Inferior parietal cortex (tissue), 1 donor: ENCODE measurements around the gene PCBP4.
"Not testable (repeated sequence)": the region's sequence is repeated elsewhere in the genome, so short reads cannot be mapped to it uniquely, and the experiment has no call there.

ENCODE experiments used
- DNase-seq: peaks from one replicate; pipeline ENCODE4 v3.0.0-alpha.2; 2016; ENCODE audit errors: extremely low spot score

PCBP4 gene

GRCh38 chr3:51940648-51941462, 26.4 kb downstream of the PCBP4 start:
- DNase-seq = no peak

DNA sequence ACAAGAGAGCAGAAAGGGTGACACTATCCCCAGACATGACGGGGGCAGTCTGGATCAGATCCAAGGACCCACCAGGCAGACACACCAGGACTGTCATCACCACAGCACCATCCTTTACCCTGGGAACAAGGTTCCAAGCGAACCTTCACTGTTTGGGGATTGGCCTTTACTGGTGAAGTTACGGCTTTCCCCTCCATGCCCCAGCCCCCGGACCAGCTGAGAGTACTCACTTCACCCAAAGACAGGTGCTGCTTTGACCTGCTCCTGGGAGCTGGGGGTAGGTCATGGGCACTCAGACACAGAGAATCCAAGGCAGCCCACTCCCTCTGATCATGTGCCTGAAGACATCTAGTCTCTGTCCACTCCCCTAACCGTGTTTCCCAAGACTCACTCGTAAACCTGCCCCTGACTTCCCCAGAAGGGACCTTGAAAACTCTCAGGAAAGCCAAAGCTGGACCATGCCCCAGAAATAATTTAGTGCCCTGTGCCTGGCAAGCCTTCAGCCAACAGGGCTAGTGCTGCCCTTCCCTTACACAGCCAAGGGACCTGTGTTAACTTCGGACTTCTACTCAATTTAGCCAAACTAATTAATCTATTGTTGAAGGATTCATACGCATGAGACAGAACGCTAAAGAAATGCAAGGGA, 28.4 kb downstream of the PCBP4 start:
- DNase-seq = no peak

DNA sequence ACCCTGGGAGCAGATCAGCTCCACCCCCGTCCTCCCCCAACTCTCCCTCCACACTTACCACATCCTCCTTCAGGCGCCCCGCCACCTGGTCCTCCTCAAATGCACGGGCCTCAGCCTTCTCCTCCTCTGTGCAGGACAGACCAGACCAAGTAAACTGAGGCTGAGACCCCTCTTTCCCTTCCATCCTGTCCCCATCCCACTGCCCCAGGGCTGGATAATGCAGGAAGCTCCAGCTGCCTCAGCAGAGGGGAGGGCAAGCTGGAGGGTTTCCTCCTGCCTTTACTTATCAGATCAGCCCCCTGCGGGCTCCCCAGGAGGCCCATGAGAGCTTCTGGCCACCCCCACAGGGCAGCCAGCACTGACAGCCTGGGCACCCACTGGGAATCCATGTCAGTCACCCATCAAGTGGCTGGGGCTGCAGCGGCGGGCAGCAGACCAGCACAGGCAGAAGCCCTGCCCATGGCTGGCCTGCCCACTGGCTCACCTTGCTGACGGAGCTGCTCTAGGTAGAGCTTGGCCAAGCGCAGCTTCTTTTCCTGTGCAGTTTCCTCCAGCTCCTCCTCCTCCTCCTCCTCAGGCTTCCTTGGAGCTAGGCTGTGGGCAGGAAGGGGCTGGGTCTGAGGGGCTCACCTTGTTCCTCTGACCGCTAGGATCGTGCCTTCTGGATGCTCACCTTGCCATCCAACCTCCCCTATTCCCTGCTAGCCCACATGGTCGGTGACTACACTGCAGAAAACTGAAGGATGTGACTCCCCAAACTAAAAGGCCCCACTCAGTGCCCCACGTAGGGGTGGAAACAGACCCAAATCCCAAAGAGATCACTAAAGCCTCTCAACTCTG, 29.4 kb downstream of the PCBP4 start:
- DNase-seq = no peak

DNA sequence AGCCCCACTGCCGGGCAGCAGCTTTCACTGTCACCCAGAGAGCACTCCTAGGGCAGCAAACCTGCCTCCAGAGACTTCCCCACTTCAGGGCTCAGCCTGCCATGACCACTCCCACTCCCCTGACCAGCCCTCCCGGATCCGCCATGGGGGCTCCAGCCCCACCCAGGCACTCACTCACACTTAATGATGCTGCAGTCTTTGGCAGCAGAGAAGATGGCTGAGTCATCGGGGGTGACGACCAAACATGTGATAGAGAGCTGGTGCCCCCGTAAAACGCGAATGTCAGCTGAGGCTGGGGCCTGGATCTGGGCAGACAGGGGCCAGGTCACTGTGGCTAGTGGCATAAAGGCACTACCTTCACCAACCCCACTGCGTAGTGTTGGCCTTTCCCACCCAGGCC, 30.2 kb downstream of the PCBP4 start:
- no peak for DNase-seq

DNA sequence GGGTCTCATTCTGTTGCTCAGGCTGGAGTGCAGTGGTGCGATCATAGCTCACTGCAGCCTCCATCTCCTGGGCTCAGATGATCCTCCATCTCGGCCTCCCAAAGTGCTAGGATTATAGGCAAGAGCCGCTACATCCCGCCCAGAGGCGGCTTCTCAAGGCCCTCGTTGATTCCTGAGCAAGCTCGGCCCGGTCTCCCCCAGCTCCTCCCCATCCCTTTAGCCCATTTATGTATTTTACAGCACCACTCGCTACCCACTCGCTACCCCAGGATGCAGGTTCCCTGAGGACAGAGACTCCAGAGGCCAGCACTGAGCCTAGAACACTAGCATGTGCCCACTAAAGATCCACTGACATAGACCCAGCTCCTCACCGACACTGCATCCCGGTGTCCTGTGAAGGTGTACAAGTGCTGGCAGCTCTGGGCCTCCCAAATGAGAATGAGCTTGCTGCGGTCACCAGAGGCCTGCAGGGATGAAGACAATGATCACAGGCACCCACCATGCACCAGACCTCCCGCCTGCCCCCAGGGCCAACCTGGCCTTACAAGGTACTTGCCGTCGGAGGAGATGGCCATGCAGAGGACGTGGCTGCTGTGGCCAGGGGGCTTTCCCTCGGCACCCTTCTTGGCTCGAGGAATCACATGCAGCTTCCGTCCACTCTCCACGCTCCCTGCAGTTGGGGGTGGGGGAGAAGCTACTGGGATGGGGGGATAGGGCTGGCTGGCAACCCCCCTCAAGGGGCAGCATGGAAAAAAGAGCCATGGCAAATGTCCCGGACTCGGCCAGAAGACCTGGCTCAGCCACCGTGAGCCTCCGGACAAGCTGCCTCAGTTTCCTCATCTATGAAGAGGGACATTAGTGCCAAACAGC, 31.1 kb downstream of the PCBP4 start:
- no peak for DNase-seq

GRCh38 chr3:51934991-51935885, 32.0 kb downstream of the PCBP4 start:
- no peak for DNase-seq

DNA sequence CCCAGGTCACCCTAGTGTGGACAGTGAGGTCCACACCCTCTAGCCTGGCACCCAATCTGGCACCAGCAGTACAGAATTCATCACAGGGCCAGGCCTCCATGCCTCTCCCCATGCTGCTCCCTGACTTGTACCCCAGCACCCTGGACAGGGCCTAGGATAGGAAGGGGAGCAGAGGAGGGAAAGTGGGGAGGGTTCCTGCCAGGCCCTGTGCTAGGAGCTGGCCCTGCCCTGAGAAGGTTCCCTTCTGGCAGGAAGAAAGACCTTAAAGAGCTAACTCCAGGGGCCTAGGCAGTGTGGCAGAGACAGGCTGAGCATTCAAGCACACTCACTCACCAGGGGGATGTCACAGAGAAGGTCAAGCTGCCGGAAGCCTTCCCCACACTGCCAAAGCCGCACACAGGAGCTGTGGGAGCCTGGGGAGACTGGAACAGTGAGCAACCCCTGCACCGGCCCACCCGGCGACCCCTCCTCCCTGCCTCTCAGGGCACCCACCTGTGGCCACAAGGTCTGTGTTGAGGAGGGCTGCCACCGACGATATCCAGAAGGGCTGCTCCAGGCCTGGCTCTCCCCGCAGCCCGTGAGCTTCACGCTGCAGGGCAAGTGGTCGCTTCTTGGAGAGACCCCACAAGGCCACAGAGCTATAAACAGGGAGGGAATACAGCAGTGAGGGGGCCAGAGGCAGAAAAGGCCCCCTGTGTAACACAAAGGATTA, 33.0 kb downstream of the PCBP4 start:
- DNase-seq = no peak

DNA sequence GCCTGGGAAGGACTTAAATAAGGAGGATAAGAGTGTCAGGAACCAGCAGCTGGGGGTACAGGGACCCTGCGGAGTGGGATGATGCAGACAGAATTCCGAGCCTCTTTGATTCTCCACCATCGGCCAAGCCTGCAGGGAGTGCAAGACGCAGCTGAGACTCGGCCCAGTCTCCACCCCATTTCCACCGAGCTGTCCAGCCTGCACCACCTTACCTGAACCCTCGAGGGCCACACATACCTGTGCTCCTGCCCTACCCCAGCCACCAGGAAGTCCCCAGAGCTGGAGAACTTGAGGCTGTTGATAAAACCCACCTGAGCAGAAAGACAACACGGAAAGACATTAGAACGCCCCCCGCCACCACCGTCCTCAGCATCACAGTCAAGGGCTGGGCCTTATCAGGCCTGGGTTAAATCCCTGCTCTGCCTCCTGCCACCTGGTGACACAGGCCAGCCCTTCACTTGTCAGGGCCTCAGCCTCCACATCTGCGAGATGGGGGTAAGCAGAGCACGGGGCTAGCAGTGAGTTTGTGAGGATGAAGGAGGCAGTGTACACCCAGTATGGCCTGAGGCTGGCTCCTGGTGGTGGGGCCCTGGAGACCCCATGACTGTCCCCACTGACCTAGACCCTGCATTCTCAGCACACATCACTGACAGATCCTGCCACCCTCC, 33.6 kb downstream of the PCBP4 start:
- no peak for DNase-seq

DNA sequence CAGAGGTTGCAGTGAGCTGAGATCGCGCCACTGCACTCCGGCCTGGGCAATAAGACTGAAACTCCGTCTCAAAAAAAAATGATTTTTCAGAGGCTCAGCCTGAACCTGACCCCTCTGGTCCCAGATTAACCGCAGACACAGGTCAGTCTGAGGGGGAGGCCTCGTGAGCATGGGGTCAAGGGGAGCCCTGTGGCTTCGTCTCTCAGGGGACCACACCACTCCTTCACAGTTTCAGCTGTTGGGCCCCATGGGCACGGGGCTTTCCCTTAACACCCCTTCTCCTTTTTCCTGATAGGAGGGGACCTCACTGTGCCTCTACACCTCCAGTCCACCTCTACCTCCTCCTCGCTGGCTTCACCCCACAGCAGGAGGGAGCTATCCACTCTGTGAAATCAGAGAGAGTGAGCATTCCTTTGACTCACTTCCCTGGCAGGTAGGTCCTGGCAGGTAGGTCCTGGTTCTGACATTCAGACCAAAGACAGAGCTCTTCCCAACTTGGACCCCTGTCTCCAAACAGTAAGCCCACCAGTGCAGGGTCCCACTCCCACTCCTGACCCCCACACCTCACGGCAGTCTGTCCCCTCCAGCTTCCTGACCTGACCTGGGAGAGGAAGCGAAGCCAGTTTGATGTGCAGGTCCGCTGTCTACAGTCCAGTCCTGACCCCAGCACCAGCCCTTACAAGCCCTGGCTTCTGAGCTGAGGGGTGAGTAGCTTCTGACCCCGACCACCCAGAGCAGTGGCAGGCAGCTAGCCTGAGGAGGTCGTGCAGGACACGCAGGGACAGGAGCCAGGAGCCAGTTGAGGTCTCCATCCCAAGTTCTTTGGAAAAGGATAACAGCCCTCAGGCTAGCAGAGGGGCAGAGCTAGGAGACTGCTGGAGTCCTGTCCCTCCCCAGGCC, 34.5 kb downstream of the PCBP4 start:
- no peak for DNase-seq

DNA sequence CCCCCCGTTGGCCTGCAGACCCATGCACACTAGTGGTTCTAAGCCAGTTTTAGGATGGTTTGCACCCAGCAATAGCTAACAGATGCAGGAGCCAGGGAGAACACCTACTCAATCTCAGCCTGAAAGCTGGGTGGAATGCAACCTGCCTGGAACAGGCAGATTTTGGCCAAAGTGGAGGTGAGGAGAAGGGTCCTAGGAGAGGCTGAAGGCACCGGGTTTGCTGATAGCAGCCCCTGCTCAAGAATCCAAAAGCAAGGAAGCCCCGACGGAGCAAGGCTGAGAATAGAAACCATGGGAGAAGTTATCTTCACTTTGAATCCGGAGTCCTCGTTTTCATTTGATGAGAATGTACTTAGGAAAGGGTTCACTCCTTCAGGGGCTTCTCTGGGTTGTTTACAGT, 35.5 kb downstream of the PCBP4 start:
- DNase-seq = no peak

DNA sequence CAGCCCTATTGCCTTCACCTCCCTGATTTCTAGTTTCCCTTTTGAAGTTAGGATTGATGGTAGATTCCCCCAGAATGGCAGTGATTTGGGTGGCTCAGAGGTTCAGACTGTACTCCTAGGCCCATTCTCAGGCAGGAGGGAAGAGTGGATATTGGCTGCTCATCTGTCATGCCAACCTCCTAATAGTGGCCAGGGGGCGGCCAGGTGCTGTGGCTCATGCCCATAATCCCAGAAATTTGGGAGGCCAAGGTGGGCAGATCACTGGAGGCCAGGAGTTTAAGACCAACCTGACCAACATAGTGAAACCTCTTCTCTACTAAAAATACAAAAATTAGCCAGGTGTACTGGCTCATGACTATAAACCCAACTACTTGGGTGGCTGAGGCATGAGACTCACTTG, 36.8 kb downstream of the PCBP4 start:
- DNase-seq = no peak

GRCh38 chr3:51929420-51930003, 37.7 kb downstream of the PCBP4 start:
- DNase-seq = no peak

GRCh38 chr3:51928981-51929380, 38.3 kb downstream of the PCBP4 start:
- DNase-seq = not testable (repeated sequence)

DNA sequence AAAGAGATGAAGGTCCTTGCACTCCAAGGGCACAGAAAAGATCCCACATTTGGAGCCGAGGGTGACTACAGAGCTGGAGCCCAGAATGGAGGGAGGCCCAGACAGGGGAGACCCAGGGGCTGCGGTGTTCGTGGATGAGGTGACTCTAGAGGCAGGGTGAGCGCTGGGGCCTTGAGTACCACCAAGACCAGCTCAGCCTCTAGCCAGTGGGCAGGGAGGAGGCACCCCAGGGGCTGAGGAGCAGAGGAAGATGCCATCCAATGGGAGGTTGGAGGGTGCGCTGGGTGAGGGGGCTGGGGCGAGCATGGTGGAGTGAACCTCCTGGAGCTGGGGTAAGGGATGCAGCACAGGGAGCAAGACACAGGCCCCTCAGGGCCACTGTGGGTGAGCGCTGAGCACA, 38.8 kb downstream of the PCBP4 start:
- no peak for DNase-seq

- no peak for DNase-seq
Observed at GRCh38 chr3:51927061-51927977, 39.9 kb downstream of the PCBP4 start.

GRCh38 chr3:51921081-51921578, 46.1 kb downstream of the PCBP4 start:
- DNase-seq = no peak

GRCh38 chr3:51916418-51916817, 50.8 kb downstream of the PCBP4 start:
- DNase-seq = no peak
